Measurements from ENCODE around the gene AP3S2.
"Not testable (repeated sequence)": the region's sequence is repeated elsewhere in the genome, so short reads cannot be mapped to it uniquely, and the experiment has no call there.

The AP3S2 gene

DNA sequence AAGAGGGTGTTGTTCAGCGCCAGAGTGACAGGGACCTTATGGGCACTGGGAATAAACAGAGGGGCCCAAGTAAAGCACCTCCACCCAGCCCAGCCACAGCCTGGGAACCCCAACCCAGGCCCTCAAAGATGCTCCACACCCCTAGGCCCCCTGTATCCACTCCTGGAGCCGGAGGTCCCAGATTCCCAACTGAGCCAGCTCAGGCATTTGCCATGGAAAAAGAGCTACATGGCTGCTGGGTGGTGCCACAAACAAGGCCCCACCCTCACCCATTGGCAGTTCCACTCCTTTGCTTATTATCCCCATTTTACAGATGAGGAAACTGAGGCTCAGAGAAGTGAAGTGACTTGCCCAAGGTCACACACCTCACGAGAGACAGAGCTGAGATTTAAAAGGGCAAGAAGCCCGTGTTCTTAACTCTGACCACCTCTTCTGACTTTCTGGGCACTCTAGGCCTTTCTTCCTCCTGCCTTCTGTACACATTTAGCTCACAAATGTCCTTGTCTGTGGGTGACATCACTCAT, 96.1 kb downstream of the AP3S2 start:
- DNase-seq = no peak

DNA sequence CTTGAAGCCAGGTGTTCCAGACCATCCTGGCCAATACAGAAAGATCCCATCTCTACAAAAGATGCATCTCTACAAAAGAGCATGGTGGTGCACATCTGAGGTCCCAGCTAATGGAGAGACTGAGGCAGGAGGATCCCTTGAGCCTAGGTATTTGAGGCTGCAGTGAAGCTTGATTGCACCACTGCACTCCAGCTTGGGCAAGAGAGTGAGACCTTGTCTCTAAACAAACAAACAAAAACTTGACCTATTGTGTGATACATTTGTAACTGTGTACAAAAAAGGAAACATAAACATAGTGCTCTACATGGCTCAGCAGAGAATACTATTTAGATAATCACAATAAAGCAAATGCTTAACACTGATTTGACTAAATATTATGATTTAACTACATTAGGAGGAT, 97.8 kb downstream of the AP3S2 start:
- no peak for DNase-seq

DNA sequence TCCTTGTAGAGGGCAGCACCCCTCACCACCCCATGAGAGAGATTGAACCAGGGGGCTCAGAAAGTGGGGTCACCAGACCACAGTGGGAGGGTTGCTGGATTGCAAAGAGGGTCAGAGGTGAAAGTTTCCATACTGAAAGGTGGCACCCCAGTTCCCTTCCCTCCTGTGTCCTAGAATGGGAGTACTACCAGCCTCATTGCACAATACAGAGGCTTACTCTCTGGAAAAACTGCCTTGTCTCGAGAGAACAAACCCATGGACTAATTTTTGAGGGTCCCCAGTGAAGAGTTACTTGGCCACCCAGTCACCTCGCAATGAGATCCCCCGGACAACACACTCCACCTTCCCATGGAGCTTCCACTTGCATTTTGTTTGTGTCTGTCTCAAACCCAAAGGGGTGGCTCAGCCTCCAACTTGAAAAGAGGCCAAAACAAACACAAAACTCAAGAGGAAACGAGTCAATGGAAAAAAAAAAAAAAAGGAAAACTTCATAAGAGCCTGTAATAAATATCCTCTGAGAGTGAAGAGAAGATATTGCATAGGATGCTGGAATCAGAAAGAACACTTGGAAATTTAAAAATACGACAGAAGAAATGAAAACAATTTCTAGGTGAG, 99.1 kb downstream of the AP3S2 start:
- no peak for DNase-seq

DNA sequence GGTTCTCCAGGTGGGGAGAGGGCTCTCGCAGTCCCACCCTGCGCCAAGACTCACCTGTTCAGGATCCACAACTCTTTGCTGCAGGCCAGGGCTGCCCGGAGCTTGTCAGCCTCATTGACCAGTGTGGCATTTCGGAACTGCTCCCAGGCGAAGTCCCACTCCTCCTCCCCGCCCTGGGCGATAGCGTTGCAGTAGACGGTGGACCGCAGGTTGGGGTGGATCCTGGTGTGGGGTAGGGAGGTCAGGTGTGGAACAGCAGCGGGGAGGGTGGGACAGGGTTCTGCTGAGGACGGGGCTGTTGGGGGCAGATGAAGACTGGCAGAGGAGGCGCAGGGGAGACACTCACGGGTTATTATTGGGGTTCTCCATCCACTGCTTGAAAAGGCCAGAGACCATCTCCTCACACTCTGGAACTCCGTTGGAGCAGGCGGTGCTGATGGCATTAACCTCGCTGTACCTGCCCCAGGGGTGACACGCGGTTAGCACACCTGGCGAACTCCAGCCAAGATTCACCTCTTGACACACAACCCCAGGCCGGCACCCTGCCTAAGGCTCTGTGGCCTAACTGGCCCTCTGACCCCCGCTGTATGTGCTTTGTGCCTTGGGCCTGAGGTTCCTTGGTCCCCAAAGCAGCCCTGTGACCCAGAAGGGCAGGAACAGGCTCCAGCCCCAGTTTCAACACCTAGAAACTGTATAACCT, 101.5 kb downstream of the AP3S2 start:
- DNase-seq = no peak

DNA sequence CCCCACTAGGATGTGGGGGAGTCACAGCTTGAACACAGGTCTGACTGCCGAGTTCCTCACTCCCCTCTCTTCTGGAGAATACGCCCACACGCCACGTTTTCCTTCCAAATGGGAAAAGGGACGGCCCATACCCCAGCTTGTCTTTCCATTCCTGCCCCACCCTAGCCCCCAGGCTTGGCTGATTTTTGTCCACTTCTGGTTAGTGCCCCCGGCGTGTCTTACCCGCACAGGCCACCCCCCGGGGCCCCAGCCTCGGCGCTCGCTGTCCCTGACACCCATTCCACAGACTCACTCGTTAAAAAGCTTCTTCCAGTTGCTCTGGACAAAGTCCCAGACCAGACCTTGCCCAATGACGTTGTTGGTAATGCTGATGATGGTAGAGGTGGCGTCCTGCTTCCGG, 103.1 kb downstream of the AP3S2 start:
- no peak for DNase-seq

DNA sequence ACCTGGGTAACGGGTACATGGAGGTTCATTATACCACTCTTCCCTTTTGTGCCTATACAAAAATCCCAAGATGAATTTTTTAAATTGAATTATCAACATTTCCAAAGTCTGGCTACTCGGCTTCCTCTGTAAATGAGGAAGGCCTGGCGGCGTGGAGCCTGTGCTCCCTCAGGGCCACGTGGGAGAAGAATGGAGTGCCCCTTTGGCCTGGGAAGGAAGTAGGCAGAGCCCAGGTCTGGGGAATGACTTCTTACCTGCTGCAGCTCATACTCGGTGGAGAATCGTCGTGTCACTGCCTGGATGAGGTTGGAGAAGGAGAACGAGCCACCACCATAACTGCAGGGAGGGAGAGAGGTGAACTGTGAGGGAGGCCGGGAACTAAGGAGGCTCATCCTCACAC, 103.6 kb downstream of the AP3S2 start:
- no peak for DNase-seq

DNA sequence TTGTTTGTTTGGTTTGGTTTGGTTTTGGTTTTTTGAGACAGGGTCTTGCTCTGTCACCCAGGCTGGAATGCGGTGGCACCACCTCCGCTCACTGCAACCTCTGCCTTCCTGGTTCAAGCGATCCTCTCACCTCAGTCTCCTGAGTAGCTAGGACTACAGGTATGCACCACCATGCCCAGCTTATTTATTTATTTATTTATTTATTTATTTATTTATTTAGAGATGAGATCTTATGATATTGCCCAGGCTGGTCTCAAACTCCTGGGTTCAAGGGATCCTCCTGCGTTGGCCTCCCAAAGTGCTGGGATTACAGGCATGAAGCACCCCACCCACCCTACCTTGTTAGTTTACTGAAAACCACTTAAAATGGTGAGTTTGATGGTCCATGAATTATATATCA, 105.2 kb downstream of the AP3S2 start:
- DNase-seq = not testable (repeated sequence)

DNA sequence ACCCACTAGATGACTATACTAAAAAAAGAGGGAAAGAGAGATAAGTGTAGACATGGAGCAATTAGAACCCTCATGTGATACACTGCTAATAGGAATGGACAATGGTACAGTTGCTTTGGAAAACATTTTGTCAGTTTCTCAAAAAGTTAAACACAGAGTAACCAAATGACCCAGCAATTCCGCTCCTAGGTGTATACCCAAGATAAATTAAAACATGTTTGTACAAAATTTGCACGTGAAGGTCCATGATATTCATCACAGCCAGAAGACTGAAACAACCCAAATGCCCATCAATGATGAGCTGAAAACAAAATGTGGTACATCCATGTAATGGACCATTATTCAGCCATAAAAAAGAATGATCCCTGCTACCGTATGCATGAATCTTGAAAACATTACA, 105.8 kb downstream of the AP3S2 start:
- no peak for DNase-seq

DNA sequence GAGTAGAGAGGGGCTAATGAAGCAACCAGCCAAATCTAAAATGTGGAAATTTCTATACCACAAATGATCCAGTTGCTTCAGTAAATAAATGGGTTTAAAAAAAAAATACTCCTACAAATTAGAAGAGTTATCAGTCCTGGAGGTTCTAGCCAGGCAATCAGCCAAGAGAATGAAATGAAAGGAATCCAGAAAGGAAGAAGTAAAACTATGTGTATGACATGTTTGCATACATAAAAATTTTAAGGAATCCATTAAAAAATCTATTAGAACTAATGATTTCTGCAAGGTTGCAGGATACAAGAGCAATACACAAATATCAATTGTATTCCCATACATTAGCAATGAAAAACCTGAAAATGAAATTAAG, 108.0 kb downstream of the AP3S2 start:
- no peak for DNase-seq

DNA sequence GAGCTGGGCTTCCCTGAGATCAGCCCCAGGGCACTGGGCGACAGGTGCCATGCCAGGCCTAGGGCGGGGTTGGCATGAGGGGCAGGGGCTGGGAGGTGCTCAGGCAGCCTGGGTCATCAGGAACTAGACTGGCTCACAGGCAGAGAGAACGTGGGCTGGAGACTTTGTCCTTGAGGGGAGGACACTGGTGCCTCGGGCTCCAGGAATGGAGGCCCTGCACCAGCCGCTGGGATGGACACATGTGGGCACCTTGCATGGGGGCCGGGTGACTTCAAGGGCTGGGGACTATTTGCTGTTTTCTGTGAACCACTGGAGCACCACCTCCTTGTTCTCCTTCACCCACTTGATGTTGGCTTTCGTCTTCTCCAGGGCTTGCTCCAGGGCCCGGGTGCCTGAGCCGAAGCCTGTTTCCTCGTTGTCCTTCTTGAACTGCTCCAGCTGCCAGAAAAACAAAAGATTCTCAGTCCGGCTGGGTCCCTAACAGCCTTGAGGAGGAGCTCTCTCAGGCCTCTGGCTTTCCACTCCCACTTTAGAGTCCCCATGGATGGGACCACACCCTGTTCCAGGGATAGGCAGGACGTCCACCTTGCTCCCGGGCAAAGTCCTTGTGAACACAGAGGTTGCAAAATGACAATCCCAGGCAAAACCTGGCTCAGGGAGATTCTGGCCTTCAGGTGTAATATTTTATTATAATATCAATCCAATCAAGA, 108.6 kb downstream of the AP3S2 start:
- DNase-seq = no peak

DNA sequence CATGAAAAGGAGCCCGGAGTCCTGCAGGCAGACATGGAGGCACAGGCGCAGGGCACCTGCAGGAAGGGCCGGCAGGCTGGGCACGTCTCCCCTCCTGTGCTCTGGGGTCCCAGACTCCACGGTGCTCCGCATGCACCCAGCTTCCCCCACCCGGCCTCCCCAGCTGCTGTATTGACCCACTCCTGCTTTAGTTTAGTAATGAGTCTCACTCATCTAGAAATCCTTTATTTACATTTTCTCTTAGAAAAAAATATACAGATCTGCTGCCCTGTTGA, 109.2 kb downstream of the AP3S2 start:
- no peak for DNase-seq

DNA sequence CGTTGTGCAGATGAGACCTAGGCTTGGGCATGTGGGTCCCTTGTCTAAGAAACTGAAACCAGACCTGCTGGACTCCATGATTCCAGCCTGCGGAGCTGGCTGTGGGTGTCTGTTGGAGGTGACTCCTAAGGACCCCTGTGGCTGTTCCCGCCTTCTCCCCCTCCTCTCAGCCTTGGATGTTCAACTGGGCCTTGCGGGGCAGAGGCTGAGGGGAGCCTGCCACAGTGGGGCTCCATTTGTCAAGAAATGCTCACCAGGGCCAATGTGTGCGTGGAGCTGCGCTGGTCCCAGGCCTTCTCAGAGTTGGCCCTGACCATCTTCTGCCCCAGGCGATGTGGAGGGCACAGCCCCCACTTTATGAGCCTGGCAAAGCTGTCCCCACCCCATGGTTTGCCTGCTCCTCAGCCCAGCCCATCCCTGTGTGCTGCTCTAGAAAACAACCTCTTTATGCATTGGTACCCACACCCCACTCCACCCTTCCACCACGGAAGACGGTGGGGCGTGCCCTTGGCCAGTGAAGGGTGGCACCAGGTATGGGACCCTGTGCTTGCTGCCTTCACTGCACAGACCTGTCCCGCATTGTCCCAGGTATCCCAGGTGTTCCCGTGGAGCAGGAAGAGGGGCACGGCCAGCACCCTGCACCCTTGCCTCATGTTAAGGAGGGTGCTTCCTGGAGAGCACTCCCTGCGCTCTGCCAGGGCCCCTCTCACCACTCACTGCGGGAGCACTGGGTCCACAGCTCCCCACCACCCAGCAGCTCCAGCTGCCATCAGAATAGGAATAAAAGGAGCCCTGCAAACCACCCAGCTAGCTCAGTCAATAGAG, 109.7 kb downstream of the AP3S2 start:
- DNase-seq = no peak

DNA sequence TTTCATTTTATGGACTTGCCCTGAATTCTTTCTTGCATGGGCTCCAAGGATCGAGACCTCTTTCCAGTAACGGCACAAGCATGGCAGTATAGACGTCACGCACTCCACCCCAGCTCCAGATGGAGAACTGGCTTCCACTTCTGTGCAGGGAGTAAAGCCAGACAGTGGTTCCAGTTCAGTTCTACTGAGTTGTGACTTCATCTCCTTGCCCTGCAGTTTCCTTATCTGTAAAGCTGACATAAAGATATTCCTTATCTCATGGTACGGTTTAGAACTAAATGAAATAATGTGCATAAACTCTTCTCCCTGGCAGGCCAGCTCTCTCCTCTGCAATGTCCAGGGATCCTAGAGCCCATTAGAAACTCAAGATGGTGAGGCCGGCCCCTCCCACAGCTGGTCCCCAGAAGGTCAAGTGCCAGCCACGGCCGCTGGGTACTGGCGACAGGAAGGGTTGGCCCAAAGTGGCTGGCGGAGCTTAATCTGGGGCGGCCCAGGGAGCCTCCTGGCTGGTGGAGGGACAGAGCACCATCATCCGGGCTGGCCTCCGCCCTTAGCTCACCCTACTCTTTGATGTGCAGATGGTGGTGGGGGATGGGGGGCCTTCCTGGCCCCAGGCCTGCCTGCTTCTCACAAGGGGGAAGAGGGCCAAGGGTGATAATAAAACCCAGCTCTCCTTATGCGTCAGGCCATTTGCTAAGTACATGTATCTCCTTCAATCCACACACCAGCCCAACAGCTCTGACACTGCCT, 110.5 kb downstream of the AP3S2 start:
- DNase-seq = no peak

DNA sequence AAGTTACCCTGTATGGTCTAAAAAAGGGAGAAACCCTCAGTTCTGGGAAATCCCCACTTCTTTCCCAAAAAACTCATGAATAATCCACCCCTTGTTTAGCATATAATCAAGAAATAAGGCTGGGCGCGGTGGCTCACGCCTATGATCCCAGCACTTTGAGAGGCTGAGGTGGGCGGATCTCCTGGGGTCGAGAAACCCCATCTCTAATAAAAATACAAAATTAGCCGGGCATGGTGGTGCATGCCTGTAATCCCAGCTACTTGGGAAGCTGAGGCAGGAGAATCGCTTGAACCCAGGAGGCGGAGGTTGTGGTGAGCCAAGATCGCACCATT, 111.2 kb downstream of the AP3S2 start:
- DNase-seq = not testable (repeated sequence)

DNA sequence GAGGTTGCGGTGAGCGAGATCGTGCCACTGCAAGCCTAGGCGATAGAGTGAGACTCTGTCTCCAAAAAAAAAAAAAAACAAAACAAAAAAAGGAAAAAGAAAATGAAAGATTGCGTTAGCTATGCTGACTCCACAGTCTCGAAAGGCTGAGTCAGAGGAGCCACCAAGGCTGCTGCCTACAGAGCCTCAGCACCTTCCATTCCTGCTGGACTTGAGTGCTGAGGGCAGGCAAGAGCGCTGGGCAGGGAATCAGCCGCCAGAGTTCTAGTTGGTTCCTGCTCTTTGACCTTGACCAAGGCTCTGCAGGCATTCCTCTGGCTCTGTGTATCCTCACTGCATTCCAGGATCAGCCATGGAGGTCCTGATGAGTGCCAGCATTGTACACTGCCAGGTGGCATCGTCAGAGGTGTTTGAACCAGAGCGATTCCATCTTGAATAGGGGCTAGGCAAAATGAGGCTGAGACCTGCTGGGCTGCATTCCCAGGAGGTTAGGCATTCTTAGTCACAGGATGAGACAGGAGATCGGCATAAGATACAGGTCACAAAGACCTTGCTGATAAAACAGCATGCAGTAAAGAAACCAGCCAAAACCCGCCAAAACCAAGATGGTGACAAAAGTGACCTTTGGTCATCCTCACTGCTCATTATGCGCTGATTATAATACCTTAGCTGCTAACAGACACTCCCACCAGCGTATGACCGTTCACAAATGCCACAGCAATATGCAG, 111.7 kb downstream of the AP3S2 start:
- no peak for DNase-seq

DNA sequence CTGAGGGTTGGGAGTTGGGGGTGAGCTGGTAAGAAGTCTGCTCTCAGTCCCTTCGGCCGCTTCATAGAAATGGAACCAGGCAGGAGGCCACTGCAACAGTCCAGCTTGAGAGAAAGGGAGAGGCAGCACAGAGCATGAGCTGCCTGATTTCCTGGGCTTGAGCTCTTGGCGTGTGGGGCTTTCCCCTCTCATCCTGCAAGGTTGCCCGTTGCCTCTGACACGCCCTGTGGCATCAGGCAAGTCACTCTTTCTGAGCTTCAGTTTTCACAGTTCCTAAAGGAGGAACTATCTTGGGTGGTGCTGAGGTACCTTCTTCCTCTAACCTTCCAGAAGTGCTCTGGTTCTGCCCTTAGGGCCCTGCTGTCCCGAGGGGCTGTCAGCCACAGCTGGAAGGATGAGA, 112.7 kb downstream of the AP3S2 start:
- no peak for DNase-seq

DNA sequence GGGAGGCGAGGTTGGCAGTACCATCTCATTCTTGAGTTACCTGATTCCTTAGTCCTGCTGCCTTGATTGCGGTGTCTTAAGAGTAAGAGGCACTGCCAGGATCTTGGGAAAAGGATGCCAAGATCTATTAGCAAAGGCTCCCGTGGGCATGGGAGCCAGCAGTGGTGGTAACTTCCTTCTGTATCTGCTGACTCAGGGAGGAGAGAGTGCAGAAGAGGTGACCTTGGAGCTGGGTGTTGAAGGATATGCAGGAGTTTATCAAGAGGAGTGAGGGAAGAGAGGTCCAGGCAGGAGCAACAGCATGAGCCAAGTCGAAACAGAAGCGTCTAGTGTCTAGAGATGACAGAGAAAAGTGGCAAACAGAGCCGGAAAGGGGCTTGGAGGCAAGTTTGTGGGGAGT, 113.2 kb downstream of the AP3S2 start:
- no peak for DNase-seq
